ENCODE results near the gene C2CD4A.

GRCh38 chr15:62115847-62116246 is 49.1 kb downstream of the C2CD4A start:
- TF ChIP-seq CTCF (IDR thresholded peaks at IDR 0.05) (no peak), POLR2A (IDR thresholded peaks at IDR 0.05) (no peak), POLR2AphosphoS5 (IDR thresholded peaks at IDR 0.05) (no peak)
